NCI-H748 (cell line): ENCODE data around the gene EHD1.
A peak's percentile ranks its signal among the peaks of the same experiment; 100 is the strongest.

Source experiments
- DNase-seq: peaks from one replicate; lab custom pipeline; 2025; ENCODE audit not compliant: unreplicated experiment; lab: John Stamatoyannopoulos, UW

Gene EHD1

GRCh38 chr11:64910451-64911093 is 32.2 kb upstream of the EHD1 start:
- no peak for DNase-seq

- no peak for DNase-seq
Observed at GRCh38 chr11:64909653-64910343, 31.4 kb upstream of the EHD1 start.

DNA sequence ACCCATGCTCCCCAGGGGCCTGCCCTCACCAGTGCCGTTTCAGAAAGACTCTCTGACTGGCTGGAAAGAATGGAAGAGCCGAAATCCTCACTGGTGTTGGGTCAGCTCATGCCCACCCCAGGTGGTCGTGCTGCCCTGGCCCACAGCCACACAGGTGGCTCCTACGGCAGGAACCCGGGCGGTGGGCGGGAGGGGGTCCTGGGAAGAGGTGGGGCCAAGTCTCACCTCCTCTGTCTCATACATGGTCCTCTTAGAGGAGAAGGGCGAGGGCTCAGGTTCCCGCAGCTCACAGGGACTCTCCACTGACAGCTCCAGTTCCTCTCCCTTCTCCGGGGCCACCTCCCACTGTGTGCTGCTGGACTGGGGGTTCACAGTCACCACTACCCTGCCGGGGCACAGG is 30.3 kb upstream of the EHD1 start:
- no peak for DNase-seq

DNA sequence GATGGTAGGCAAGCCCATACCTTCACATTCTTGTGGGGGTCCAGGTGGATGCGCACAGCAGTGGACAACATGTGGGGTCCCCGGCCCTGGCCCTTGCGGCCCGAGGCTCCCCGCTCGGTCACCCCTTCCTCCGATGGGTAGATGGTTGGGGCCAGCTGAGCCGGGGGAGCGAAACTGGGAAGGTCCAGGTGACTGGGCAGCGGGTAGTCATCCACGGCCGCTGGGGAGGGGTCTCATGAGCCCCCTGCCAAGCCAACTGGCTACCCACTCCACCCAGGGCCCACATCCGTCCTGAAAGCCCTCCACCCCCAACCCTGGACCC is 27.9 kb upstream of the EHD1 start:
- no peak for DNase-seq

GRCh38 chr11:64905516-64906313 is 27.3 kb upstream of the EHD1 start:
- no peak for DNase-seq

GRCh38 chr11:64903291-64903833 is 24.9 kb upstream of the EHD1 start:
- no peak for DNase-seq

DNA sequence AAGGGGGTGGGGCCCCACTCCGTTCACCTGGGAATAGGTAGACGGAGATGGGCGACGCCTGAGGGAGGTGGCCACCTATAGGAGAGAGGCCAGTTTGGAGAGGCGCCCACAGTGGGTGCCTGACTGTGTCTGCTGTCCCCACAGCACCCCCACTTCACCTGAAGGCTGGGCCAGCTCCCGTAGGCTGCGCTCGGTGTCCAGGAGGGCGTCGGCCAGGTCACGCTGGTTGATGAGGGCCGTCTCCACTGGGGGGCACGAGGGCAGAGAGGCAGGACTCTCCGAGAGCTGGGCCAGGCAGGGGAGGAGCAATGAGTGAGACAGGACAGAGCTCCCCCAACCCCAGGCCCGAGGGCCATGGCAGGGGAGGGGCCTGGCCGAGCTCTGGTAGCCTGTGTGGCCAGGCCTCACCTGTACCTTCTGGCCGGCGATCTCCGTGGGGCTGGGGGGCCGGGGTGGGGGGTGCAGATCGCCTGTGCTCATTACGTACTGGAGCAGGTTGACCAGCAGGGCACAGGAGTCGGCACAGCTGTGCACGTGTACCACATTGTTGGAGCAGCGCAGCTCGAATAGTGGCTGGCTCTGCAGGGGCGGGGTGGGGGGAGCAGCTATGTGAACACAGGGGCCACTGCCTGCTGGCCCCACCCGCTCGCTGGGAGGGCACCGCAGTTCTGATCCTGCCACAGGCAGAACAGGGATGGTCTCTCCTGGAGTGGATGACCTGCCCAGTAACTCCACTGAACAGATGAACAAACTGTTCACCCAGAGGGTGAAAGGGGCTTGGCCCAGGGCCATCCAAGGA is 23.9 kb upstream of the EHD1 start:
- DNase-seq, result no peak

- DNase-seq, result no peak
Observed at GRCh38 chr11:64900774-64901173, 22.4 kb upstream of the EHD1 start.

- no peak for DNase-seq
Observed at GRCh38 chr11:64900263-64900678, 21.9 kb upstream of the EHD1 start.

- DNase-seq, result no peak
Observed at GRCh38 chr11:64898541-64898940, 20.1 kb upstream of the EHD1 start.

DNA sequence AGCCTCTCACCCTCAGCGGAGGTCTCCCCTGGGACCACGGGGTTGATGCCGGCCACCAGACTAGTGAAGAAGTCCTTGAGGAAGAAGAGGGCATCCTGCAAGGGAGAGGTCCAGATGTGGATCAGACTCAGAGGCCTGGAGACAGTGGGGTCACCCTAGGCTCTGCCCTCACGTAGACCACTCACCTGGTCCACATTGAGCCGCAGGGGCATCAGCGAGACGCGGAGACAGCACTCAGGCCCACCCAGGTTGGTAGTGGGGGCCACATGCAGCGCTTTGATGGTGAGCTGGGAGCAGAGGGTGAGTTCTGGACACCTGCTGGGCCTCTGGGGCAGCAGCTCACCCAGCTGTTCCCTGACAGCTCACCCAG is 19.6 kb upstream of the EHD1 start:
- no peak for DNase-seq

DNA sequence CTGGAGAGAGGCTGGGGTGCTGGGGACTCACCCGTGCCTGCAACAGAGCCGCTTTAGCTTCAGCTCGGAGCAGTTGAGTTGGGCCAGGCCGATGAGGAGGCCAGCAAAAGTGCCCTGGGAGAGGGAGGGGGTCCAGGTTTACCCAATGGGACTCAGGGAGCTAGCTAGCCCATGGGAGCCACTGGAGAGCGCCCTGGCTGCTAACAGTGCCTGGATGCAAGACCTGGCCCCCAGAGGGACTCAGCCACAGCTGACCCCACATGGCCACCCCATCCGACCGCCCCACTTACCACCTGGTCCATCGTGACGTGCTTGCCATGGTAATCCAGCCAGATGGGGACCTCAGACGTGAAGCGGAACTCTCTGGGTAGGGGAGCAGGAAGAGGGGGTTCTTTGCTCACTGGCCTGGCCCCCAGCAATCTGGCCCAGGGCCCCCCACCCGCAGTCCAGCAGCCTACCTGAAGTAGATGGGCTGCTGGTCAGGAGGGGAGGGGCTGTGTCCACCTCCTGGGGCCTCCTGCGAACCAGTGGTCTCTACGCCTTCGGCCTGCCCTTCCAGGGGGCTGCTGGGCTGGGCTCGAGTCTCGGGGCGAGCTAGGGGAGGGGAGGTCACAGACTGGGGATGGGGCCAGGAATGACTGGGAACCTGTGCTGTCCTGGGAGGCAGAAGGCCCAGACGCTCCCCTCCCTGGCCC is 19.1 kb upstream of the EHD1 start:
- no peak for DNase-seq

GRCh38 chr11:64896448-64897022 is 18.1 kb upstream of the EHD1 start:
- no peak for DNase-seq

- DNase-seq, result no peak
Observed at GRCh38 chr11:64894812-64895452, 16.5 kb upstream of the EHD1 start.

DNA sequence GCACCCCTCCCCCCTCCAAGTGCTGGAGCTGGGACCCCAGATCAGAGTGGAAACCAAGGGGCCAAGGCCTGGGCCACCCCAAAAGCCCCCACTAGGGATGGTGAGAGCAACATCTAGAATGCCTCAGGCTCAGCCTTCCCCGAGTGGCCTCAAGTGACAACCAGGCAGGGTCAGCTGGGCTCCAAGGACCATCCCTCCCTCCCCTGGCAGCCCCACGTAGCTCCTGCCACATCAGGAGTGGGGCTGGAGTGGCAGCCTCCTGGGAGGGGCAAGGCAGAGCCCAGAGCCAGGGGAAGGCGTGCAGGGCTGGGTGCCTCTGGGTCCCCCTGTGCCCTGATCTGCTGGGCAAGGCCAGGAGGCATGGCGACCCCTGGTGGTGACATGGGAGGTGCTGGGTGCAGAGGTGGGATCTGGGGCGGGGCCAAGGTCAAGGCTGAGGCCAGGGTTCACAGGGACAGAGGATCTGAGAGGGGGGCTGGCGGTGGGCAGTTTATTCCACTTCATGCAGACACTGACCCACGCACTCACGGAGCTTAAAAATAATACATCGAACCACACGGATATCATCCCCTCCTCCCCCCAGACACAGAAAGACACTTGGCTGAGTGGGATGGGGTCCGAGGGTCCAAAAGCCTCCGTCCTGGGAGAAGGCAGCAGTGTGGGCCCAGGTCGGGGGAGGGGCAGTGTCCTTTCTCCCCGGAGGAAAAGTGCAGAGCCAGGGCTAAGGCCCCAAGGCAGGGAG is 15.8 kb upstream of the EHD1 start:
- DNase-seq, result peak; percentile 57

- no peak for DNase-seq
Observed at GRCh38 chr11:64893194-64894069, 15.0 kb upstream of the EHD1 start.

DNA sequence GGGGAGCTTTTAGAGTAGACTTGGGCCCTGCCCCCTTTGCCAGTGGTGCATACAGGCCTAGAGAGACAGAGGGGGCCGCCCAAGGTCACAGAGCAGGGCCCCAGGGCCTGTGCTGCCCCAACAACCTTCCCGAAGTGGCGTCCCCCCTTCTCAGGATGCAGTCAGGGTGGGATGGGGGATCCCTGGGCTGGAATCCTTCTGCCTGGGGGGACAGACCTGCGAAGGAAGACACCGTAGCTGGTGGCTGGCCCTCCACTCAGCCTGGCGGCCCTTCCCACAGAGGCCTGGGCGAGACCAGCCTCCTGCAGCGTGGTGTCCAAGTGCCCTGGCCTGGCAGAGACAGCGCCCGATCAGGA is 14.4 kb upstream of the EHD1 start:
- DNase-seq, result no peak

- DNase-seq, result no peak
Observed at GRCh38 chr11:64892411-64892831, 14.0 kb upstream of the EHD1 start.
